Heart left ventricle (tissue), 16 donors: ENCODE measurements around the gene AP1S2. TPM values are rescaled to one million over a fixed set of nuclear protein-coding genes. Genes with fewer than 3 reads are reported as not detected.
A peak's percentile ranks its signal among the peaks of the same experiment; 100 is the strongest.

ENCODE experiments used
- ATAC-seq, 4 donors: fragments of 200-7000 bp; cut with Tn5 transposase; one replicate each; pipeline ENCODE4 v1.9.1; 2020 to 2022; ENCODE audit warnings: moderate library complexity in 4 of 4, mild to moderate bottlenecking in 3 of 4, moderate number of reproducible peaks in 1 of 4
- DNase-seq, 5 donors: peaks; one replicate each; pipeline ENCODE4 v3.0.0-alpha.2; 2020
- H3K27ac ChIP-seq, 12 donors: fragments of 200-600 bp; sonication (generic) in 4 of 12; one replicate each; pipeline versions ENCODE4 v1.5.0 to v1.8.0; 2016 to 2022; ENCODE audit warnings: mild to moderate bottlenecking in 2 of 12
- H3K27me3 ChIP-seq, 9 donors: fragments of 200-600 bp; sonication (generic) in 2 of 9; one replicate each; pipeline versions ENCODE4 v1.5.1 to v1.8.0; 2016 to 2022; ENCODE audit warnings: mild to moderate bottlenecking in 3 of 9
- H3K36me3 ChIP-seq, 9 donors: fragments of 200-600 bp; sonication (generic) in 2 of 9; one replicate each; pipeline versions ENCODE4 v1.5.0 to v1.8.0; 2018 to 2022; ENCODE audit warnings: mild to moderate bottlenecking in 2 of 9
- H3K4me1 ChIP-seq, 12 donors: fragments of 200-600 bp; sonication (generic) in 4 of 12; one replicate each; pipeline versions ENCODE4 v1.5.0 to v1.8.0; 2016 to 2022; ENCODE audit warnings: mild to moderate bottlenecking in 3 of 12
- H3K4me3 ChIP-seq, 12 donors: fragments of 200-600 bp; sonication (generic) in 4 of 12; one replicate each; pipeline versions ENCODE4 v1.5.0 to v1.8.0; 2017 to 2022; ENCODE audit warnings: mild to moderate bottlenecking in 9 of 12, moderate library complexity in 4 of 12
- H3K9me3 ChIP-seq, 12 donors: fragments of 200-600 bp; sonication (generic) in 4 of 12; one replicate each; pipeline versions ENCODE4 v1.5.0 to v1.8.0; 2016 to 2022; ENCODE audit warnings: mild to moderate bottlenecking in 1 of 12
- POLR2A ChIP-seq, 2 donors: fragments of 450-650 bp; IDR thresholded peaks; one replicate each; pipeline ENCODE4 v1.6.1; 2017; ENCODE audit warnings: antibody characterized with exemption in 2 of 2, mild to moderate bottlenecking in 2 of 2, moderate library complexity in 2 of 2
- WGBS, 4 donors: extraction: QIAGEN DNeasy Blood & Tissue Kit in 2 of 4; methylation state at CpG; one replicate each; pipeline versions ENCODE4 v1.1.5 to v1.1.7; 2013 to 2018; 5-methylcytosine and 5-hydroxymethylcytosine counted together
- intact Hi-C, 10 donors: fragments of 100-400 bp; cut with DNase I; formaldehyde crosslinking; loops; one replicate each; pipeline versions ENCODE4 v1.11.1 to v1.14.2; 2022
- polyA plus RNA-seq, 2 donors: library from polyadenylated mRNA; stranded (reverse); fragments of 200-250 nt; gene quantifications; one replicate each; pipeline ENCODE4 v1.2.3, GENCODE V29; 2013
- total RNA-seq, 9 donors: library from RNA; depleted of rRNA in 2 of 9; stranded (reverse); fragments of >200 nt in 2 of 9; fragmentation: NEBNext Ultra II Directional in 3 of 9; extraction: Animal tissue kit (Norgen Biotek cat#: 25700) in 3 of 9; gene quantifications; one replicate each; pipeline versions ENCODE4 v1.1.0 to v1.2.4, GENCODE V29; 2016 to 2023
- TF ChIP-seq, protein P1 (sequence below), 12 donors: fragments of 200-600 bp; sonication (generic) in 4 of 12; IDR thresholded peaks; one replicate each; pipeline versions ENCODE4 v1.5.0 to v1.8.0; 2018 to 2022; ENCODE audit warnings: antibody characterized with exemption in 12 of 12, mild to moderate bottlenecking in 5 of 12
- donor health status: ischemic (EF 13 %, LVEDD 7.1; RV severe dilation, severe dysfunction).
- donor health status: healthy with polysubstance abuse.
- donor health status: DM: no; HTN: yes; CAD: no.
- donor health status: DM: no; HTN: no; CAD: no.
- donor health status: ischemic (EF 25% LVEDD 6.9; RV normal size, moderate dysfunction).
- donor health status: ischemic (EF 25% LVEDD 5.7; RV mildly dilated, moderate dysfunction).
- donor health status: healthy.
- donor health status: DM: yes; HTN: yes; CAD: no.
- donor health status: ischemic (EF 35%, LVEDD 5.7; RV mildly dilated, moderate dysfunction).
- donor health status: nonischemic (EF 11% LVEDD 7.7; RV severe dilation, severe dysfunction).
- donor health status: DM: yes; HTN: yes; CAD: no.
- donor health status: PGD.
- donor health status: ischemic (EF 29% LVEDD 5.4; RV normal size, mild dysfunction).
- donor health status: nonischemic (EF 23%, LVEDD 6.1; RV moderate dilation, normal function).

The AP1S2 gene
- total and polyA plus RNA-seq, 11 donors = 67.4 to 267 (median 136) TPM

DNA sequence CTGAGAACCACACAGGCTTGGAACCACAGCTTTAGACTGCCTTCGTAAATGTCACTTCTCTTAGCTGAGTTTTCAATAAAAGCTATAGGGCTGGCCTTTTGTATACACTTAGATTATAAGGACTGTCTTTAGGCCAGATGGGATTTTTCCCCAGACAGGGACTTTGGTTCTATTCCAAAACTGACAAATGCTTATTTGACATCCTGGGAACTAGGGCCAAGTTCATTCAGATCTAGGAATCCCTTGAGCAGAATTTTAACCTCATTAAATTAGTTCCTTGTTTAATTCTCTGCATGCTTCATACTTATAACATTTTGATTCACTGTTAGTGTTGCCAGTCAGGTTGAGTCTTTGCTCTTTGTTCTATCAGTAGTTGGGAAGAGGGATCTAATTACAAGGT, 41.2 kb downstream of the AP1S2 start:
- Histone ChIP-seq H3K4me1 (peaks cover 0 to 16% (median 0%) of the 10 kb centered on the region in 12 donors), H3K4me3 (no peak overlapping the region), H3K9me3 (no peaks in the 10 kb centered on the region), H3K27ac (no peak overlapping the region), H3K36me3 (peaks cover 0 to 100% (median 71%) of the 10 kb centered on the region in 9 donors), H3K27me3 (no peaks in the 10 kb centered on the region)
- TF ChIP-seq, protein P1, sequence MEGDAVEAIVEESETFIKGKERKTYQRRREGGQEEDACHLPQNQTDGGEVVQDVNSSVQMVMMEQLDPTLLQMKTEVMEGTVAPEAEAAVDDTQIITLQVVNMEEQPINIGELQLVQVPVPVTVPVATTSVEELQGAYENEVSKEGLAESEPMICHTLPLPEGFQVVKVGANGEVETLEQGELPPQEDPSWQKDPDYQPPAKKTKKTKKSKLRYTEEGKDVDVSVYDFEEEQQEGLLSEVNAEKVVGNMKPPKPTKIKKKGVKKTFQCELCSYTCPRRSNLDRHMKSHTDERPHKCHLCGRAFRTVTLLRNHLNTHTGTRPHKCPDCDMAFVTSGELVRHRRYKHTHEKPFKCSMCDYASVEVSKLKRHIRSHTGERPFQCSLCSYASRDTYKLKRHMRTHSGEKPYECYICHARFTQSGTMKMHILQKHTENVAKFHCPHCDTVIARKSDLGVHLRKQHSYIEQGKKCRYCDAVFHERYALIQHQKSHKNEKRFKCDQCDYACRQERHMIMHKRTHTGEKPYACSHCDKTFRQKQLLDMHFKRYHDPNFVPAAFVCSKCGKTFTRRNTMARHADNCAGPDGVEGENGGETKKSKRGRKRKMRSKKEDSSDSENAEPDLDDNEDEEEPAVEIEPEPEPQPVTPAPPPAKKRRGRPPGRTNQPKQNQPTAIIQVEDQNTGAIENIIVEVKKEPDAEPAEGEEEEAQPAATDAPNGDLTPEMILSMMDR (IDR thresholded peaks at IDR 0.05) = no peak
- TF ChIP-seq POLR2A (IDR thresholded peaks at IDR 0.05) = no peak
- intact Hi-C loops = no loop called here
- DNase-seq = no peak
- 91 to 100% (median 92%) methylated on average over 1 of the region's 1 CpG for WGBS, 4 donors
- ATAC-seq = no peak

DNA sequence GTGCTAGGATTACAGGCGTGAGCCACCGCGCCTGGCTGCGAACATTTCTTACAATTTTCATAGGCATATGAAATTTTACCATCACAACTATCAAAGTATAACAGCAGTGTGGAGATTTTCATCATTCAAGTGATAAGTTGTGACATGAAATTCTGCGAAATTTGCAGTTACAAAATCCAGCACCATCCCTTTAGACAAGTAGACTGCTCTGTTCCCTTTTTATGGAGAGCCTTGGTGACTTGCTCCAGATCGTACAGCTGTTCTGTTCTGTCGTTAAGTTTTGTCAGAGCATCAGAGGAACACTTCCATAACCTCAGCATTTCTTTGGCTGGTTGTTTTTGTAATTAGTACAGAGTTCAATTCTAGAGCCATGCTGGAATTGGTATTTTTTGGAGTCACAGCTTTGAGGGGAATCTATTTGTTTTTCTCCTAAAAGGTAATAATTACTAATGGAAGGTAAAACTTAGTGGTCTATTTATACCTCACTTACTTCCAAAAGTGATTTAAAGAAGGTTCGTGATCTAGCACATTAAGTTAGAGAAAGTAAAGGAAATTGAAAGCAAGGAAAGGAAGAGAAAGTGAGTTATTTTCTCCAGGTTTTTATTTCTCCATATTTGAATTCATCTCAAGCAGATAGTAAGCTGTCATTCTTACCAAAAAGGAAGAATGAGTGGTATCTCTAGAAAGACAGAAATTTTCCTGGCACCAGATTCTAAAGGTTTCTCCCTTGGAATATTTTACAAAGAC, 42.2 kb downstream of the AP1S2 start:
- TF ChIP-seq, protein P1 (IDR thresholded peaks at IDR 0.05) = no peak
- no peak for TF ChIP-seq POLR2A (IDR thresholded peaks at IDR 0.05)
- 92 to 96% (median 94%) methylated on average over 8 of the region's 8 CpGs for WGBS, 4 donors
- Histone ChIP-seq H3K4me3 (no peak overlapping the region), H3K27me3 (no peaks in the 10 kb centered on the region), H3K27ac (no peak overlapping the region), H3K36me3 (peaks cover 0 to 100% (median 71%) of the 10 kb centered on the region in 9 donors), H3K4me1 (peaks cover 0 to 16% (median 0%) of the 10 kb centered on the region in 12 donors), H3K9me3 (no peaks in the 10 kb centered on the region)
- ATAC-seq (no peak), DNase-seq (no peak)
- intact Hi-C loops = no loop called here

DNA sequence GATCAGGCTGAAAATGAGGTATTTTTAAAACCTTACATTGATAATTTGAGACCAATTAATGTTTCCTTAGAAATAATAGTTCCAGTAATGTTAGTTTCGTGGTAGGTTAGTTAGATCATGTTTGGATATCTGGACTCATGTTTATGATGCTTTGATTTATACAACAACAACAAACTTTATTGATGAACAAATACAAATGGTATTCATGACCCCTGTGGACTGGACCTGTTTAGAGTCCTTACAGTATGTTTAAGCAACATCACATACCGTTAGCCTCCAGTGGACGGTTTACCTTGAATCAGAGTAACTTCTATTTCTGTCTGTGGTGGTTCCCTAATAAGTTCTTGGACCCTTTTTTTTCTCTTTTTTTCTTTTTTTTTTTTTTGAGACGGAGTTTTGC, 46.4 kb downstream of the AP1S2 start:
- H3K4me3 ChIP-seq = no peak overlapping the region
- peaks cover 0 to 17% (median 0%) of the 10 kb centered on the region in 12 donors for H3K4me1 ChIP-seq
- intact Hi-C loops = no loop called here
- no peak for TF ChIP-seq POLR2A (IDR thresholded peaks at IDR 0.05)
- TF ChIP-seq, protein P1 (IDR thresholded peaks at IDR 0.05) = no peak
- DNase-seq (no peak), ATAC-seq (no peak)
- H3K9me3 ChIP-seq = no peaks in the 10 kb centered on the region
- H3K27me3 ChIP-seq = no peaks in the 10 kb centered on the region
- WGBS, 4 donors = 96 to 99% (median 97%) methylated on average over 4 of the region's 4 CpGs
- no peak overlapping the region for H3K27ac ChIP-seq
- peaks cover 0 to 94% (median 61%) of the 10 kb centered on the region in 9 donors for H3K36me3 ChIP-seq

DNA sequence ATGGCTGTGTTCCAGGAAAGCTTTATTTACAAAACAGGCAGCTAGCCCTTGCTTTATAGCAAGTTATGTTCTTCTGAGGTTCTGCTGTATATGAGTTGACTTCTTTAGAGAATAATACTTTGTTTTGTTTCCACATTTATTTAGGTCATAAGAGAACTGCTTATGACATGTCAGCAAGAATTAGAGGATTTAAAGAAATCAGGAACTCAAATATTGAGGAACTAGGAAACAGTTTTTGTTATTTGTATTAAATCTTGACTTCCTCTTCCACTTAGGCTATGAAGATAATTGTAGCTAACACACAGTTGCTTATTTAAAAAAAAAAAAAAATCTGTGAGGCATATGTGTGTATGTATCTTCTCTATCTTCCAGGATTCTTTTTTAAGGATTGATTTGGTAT, 50.0 kb downstream of the AP1S2 start:
- peak in 2 of 4 donors; percentile 24 to 31 for ATAC-seq

More for the DNA sequence above, 50.0 kb downstream of the AP1S2 start:
- H3K4me1 ChIP-seq = peaks cover 0 to 19% (median 0%) of the 10 kb centered on the region in 12 donors
- no peak for DNase-seq
- H3K27me3 ChIP-seq = no peaks in the 10 kb centered on the region
- TF ChIP-seq POLR2A (IDR thresholded peaks at IDR 0.05) = no peak
- TF ChIP-seq, protein P1 (IDR thresholded peaks at IDR 0.05) = no peak
- intact Hi-C loops = no loop called here
- no peaks in the 10 kb centered on the region for H3K9me3 ChIP-seq
- peak overlapping the region in 1 of 12 donors; percentile 58 for H3K27ac ChIP-seq
- no peak overlapping the region for H3K4me3 ChIP-seq
- peaks cover 0 to 87% (median 53%) of the 10 kb centered on the region in 9 donors for H3K36me3 ChIP-seq
